GM19452 (cell line): ENCODE results near the gene STX18.
A peak's percentile ranks its signal among the peaks of the same experiment; 100 is the strongest.
"Not testable (repeated sequence)": the region's sequence is repeated elsewhere in the genome, so short reads cannot be mapped to it uniquely, and the experiment has no call there.

Experiments used
- ATAC-seq: cut with Tn5 transposase; IDR thresholded peaks from one replicate; pipeline ENCODE4 v1.9.1; 2021; ENCODE audit not compliant: unreplicated experiment

STX18 gene

DNA sequence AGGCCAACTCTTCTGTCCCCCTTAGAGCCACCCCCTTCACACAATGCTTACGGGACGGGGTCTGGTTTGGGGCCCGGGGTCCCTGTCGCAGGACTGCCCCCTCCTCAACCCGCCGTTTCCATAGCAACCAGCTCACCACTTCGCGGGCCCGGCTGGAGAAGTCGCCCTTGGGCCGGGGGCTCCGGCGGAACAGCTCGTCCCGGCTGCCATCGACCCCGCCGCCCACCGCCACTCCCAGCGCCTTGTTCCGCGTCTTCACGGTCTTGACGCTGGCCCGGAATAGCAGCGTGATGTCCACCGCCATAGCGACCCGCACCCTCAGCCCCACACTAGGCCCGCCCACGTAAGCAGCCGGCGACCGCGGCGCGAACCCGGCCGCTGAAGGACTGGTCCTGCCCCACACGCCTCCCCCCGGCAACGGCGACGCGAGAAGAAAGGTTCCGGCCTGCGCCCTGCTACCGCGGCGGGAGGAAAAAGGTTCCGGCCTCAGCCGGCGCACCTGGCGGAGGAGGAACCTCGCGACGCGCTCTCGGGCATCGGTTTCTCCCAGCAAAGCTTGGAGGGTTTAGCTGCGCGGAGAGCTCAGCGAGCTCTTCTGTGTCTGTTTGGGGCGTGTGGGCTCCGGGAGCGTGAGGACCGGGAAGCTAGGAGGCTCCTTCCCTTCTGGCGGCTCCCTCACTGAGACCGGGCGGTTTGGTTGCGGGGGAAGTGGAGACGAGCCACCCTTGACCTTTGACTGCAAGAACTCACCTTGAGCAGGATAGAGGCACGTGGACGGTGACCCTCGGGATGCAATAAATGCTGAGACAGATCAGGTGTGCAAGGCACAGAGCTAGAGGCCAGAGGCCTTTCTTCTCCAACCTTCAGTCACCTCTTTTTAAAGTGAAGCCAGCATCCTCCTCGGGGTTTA is at the start of gene STX18:
Gene STX18, minus strand, starts transcription at position 388 of the 910 bp plus-strand sequence. Its CDS starts 84 bp downstream, at position 304.
- ATAC-seq: peak; percentile 78

GRCh38 chr4:4591071-4591470 is 49.2 kb upstream of the STX18 start:
- ATAC-seq: no peak

DNA sequence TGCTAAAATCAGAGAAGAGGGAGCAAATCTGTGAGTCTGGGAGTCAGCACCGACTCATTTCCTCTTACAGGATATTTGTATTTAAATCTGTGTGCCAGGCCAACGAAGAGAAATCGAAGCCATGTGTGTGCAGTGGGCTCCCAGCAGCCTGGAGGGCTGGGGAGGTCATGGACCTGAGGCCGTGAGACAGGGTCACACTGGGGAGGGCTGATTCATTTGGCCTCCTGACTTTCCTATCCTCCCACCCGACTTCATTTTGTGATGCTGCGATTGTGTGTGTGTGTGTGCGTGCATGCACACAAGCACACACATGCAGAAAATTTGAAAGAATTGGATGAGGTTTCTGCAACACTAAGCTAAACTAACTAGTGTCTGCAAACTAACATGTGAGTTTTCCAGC is 48.7 kb upstream of the STX18 start:
- no peak for ATAC-seq

- ATAC-seq: no peak
Measured at GRCh38 chr4:4585012-4585670, 43.3 kb upstream of the STX18 start.

DNA sequence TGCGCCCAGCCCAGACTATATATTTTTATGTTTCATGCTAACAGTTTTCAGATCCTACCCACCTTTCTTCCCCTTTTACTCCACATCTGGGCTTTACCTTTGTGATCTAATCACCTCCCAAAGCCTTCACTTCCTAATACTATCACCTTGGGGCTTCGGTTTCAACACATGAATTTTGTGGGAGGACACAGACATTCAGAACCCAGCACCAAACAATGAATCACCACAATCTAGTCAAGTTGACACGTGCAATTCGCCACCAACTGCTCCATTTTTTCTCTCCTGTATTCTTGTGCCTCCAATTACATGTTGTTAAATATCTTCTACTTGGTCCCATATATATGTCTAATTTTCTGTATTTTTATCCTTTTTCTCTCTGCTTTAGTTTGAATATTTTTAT is 41.8 kb upstream of the STX18 start:
- ATAC-seq: no peak

DNA sequence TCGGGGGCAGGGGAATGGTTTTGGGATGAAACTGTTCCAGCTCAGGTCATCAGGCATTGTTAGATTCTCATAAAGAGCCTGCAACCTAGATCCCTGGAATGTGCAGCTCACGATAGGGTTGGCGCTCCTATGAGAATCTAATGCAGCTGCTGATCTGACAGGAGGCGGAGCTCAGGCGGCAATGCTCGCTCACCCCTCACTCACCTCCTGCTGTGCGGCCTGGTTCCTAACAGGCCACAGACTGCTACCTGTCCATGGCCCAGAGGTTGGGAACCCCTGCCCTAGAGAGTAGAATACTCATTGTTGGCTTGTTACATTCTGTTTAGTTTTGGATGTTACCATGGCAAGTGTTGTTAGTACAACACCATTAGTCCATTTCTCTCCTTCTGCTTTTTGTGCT is 40.8 kb upstream of the STX18 start:
- no peak for ATAC-seq

GRCh38 chr4:4580494-4580893 is 38.6 kb upstream of the STX18 start:
- no peak for ATAC-seq

GRCh38 chr4:4578981-4579380 is 37.1 kb upstream of the STX18 start:
- no peak for ATAC-seq

DNA sequence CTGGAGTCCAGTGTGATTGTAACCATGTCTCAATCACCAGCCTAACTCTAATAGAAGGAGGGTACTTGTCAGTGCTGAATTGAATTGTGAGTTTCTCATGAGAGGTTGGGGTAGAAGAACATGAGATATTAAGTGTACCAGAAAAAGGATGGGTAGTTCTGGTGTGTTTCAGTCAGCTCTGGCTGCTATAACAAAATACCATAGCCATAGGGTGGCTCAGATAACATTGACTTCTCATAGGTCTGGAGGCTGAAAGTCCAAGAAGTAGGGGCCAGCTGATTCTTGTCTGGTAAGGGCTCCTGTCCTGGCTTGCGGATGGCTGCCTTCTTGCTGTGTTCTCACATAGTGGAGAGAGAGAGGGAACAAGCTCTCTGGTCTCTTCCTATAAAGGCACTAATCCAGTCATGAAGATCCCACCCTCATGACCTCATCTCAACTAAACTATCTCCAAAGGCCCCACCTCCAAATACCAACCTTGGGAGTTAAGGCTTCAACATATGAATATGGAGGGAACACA is 35.6 kb upstream of the STX18 start:
- no peak for ATAC-seq

DNA sequence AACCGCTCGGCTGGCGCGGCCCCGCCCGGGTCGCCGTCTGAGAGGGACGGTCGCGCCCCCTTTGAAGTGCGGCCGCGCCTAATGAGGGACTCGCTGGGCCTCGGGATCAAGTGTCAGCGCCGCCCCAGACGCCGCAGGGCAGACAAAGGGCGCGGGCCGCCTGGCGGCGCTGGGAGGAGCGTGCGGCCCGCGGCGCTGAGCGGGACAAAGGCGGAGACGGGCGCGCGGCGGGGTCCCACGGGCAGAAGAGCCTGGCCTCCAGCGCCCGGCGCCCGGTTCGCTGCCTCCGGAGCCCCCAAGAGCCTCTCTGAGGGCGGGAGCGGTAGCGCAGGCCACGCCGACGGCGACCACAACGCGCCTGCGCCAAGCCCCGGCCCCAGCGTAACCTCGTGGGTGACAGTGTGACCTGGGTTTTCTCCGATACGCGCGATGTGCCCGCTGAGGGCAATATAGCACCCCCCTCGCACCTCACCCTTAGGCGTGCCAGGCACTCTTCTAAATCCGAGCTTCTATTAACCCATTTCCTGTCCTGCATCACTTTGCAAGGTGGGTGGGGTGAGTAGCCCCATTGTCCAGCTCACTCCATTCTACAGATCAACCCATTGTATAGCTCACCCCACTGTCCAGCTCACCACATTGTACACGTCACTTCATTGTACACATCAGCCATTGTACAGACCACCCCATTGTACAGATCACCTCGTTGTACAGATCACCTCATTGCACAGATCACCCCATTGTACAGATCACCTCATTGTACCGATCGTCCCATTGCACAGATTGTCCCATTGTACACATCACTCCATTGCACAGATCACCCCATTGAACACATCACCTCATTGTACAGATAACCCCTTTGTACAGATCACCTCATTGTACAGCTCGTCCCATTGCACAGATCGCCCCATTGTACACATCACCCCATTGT is 33.7 kb upstream of the STX18 start:
- ATAC-seq: peak; percentile 90

GRCh38 chr4:4574792-4575191 is 32.9 kb upstream of the STX18 start:
- no peak for ATAC-seq

DNA sequence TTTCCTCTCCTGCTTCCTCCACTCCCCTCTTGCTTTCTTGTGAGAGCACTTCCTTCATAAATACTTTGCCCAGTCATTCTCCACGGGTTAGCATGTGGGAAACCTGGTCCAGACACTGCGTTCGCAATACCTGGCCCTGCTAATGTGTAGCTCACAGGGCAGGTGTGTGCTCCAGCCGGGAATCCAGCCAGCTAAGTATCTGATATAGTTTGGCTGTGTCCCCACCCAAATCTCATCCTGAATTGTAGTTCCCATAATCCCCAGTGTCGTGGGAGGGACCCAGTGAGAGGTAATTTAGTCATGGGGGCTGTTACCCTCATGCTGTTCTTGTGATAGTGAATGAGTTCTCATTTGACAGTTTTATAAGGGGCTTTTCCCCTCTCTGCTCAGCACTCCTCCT is 32.2 kb upstream of the STX18 start:
- ATAC-seq: no peak

GRCh38 chr4:4572821-4573220 is 31.0 kb upstream of the STX18 start:
- ATAC-seq: no peak

GRCh38 chr4:4569861-4570260 is 28.0 kb upstream of the STX18 start:
- ATAC-seq: not testable (repeated sequence)

GRCh38 chr4:4568806-4569427 is 27.1 kb upstream of the STX18 start:
- no peak for ATAC-seq

GRCh38 chr4:4566359-4566758 is 24.5 kb upstream of the STX18 start:
- not testable (repeated sequence) for ATAC-seq

- ATAC-seq: no peak
Measured at GRCh38 chr4:4564522-4564921, 22.7 kb upstream of the STX18 start.

GRCh38 chr4:4560642-4561041 is 18.8 kb upstream of the STX18 start:
- no peak for ATAC-seq

GRCh38 chr4:4560136-4560535 is 18.3 kb upstream of the STX18 start:
- ATAC-seq: no peak

DNA sequence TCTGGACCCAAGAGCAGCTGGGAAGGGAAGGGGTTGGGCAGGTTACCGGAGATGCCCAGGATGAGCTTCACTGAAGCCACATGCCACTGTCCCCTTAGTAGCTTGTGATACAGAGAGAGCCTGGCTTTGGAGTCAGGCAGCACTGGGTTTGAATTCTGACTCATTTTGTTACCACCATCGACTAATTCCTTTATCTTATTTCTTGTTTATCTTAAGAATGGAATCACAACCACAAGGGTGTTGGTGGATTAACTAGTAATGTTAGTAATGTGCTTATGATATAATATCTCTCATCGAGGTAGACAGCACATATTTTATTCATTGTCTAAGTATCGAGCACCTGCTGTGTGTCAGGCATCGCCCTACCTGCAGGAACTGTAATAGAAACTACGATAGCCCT is 17.7 kb upstream of the STX18 start:
- ATAC-seq: no peak

GRCh38 chr4:4558881-4559280 is 17.0 kb upstream of the STX18 start:
- ATAC-seq: no peak
